Stimulated activated CD4-positive, alpha-beta T cell treated with anti-CD3 and anti-CD28 coated beads, TNF-alpha, amount 100 ng/mL, for 4 hours (primary cell): ENCODE data around the gene ANGPT4.
"Not testable (repeated sequence)": the region's sequence is repeated elsewhere in the genome, so short reads cannot be mapped to it uniquely, and the experiment has no call there.

Experiments used
- DNase-seq, 3 experiments: peaks; one replicate each; pipeline ENCODE4 v3.0.0-alpha.2; 2020; ENCODE audit warnings: low read depth in 3 of 3

ANGPT4 gene

GRCh38 chr20:906001-906520 is 10.1 kb downstream of the ANGPT4 start:
- no peak for DNase-seq

GRCh38 chr20:905396-905961 is 10.7 kb downstream of the ANGPT4 start:
- no peak for DNase-seq

- DNase-seq: no peak
Observed at GRCh38 chr20:904039-904545, 12.0 kb downstream of the ANGPT4 start.

- not testable (repeated sequence) for DNase-seq
Observed at GRCh38 chr20:897436-897835, 18.7 kb downstream of the ANGPT4 start.

- no peak for DNase-seq
Observed at GRCh38 chr20:896501-897025, 19.6 kb downstream of the ANGPT4 start.

- DNase-seq: not testable (repeated sequence)
Observed at GRCh38 chr20:892371-892770, 23.8 kb downstream of the ANGPT4 start.

- no peak for DNase-seq
Observed at GRCh38 chr20:891706-892080, 24.4 kb downstream of the ANGPT4 start.

GRCh38 chr20:891058-891705 is 25.0 kb downstream of the ANGPT4 start:
- DNase-seq: no peak

- no peak for DNase-seq
Observed at GRCh38 chr20:890666-891057, 25.5 kb downstream of the ANGPT4 start.

- no peak for DNase-seq
Observed at GRCh38 chr20:889932-890463, 26.1 kb downstream of the ANGPT4 start.

GRCh38 chr20:889106-889505 is 27.0 kb downstream of the ANGPT4 start:
- no peak for DNase-seq

- DNase-seq: no peak
Observed at GRCh38 chr20:888057-888456, 28.1 kb downstream of the ANGPT4 start.

- no peak for DNase-seq
Observed at GRCh38 chr20:887137-887536, 29.0 kb downstream of the ANGPT4 start.

- no peak for DNase-seq
Observed at GRCh38 chr20:884983-885952, 30.9 kb downstream of the ANGPT4 start.

- DNase-seq: no peak
Observed at GRCh38 chr20:881783-882144, 34.4 kb downstream of the ANGPT4 start.

GRCh38 chr20:881051-881782 is 34.9 kb downstream of the ANGPT4 start:
- no peak for DNase-seq

- DNase-seq: no peak
Observed at GRCh38 chr20:879626-880025, 36.5 kb downstream of the ANGPT4 start.

GRCh38 chr20:878511-879307 is 37.4 kb downstream of the ANGPT4 start:
- no peak for DNase-seq

GRCh38 chr20:877814-878213 is 38.3 kb downstream of the ANGPT4 start:
- no peak for DNase-seq

- DNase-seq: no peak
Observed at GRCh38 chr20:875115-875514, 41.0 kb downstream of the ANGPT4 start.
